Loucy (cell line): ENCODE measurements around the gene GREB1L.
A peak's percentile ranks its signal among the peaks of the same experiment; 100 is the strongest.
"Not testable (repeated sequence)": the region's sequence is repeated elsewhere in the genome, so short reads cannot be mapped to it uniquely, and the experiment has no call there.

Source experiments
- H2AFZ ChIP-seq: fragments of 200-600 bp; sonication (generic); 2 replicates; pipeline ENCODE4 v1.6.0; 2016; ENCODE audit warnings: antibody characterized with exemption, mild to moderate bottlenecking, low read length, moderate library complexity
- H3F3A ChIP-seq: fragments of 200-600 bp; 2 replicates; pipeline ENCODE4 v1.6.0; 2016; ENCODE audit warnings: antibody characterized with exemption, low read depth, mild to moderate bottlenecking
- H3K27me3 ChIP-seq: fragments of 200-600 bp; sonication (generic); 2 replicates; pipeline ENCODE4 v1.6.1; 2014; ENCODE audit warnings: low read length, mild to moderate bottlenecking; ENCODE audit not compliant: insufficient read depth, poor library complexity, severe bottlenecking
- H3K36me3 ChIP-seq: fragments of 200-600 bp; sonication (generic); 2 replicates; pipeline ENCODE4 v1.6.1; 2016; ENCODE audit warnings: low read length; ENCODE audit not compliant: insufficient read depth
- H3K4me1 ChIP-seq: fragments of 200-600 bp; sonication (generic); 2 replicates; pipeline ENCODE4 v1.5.1; 2014; ENCODE audit warnings: low read length, mild to moderate bottlenecking; ENCODE audit not compliant: insufficient read depth, poor library complexity, severe bottlenecking
- H3K4me2 ChIP-seq: fragments of 200-600 bp; sonication (generic); 2 replicates; pipeline ENCODE4 v1.6.0; 2014; ENCODE audit warnings: antibody characterized with exemption, low read length, low read depth, mild to moderate bottlenecking; ENCODE audit not compliant: poor library complexity, severe bottlenecking
- H3K4me3 ChIP-seq: fragments of 200-600 bp; sonication (generic); 2 replicates; pipeline ENCODE4 v1.5.1; 2014; ENCODE audit warnings: low read length, mild to moderate bottlenecking, mixed read lengths; ENCODE audit not compliant: poor library complexity, severe bottlenecking
- H3K79me2 ChIP-seq: fragments of 200-600 bp; sonication (generic); 2 replicates; pipeline ENCODE4 v1.6.1; 2014; ENCODE audit warnings: low read length; ENCODE audit not compliant: insufficient read depth
- H3K9ac ChIP-seq: fragments of 200-600 bp; sonication (generic); 2 replicates; pipeline ENCODE4 v1.6.0; 2014; ENCODE audit warnings: mild to moderate bottlenecking, low read depth, low read length, moderate library complexity; ENCODE audit not compliant: poor library complexity, severe bottlenecking
- H3K9me2 ChIP-seq: fragments of 200-600 bp; sonication (generic); replicated peaks from 2 replicates; pipeline ENCODE4 v1.6.1; 2016; ENCODE audit warnings: low read depth, low read length, mixed read lengths
- H3K9me3 ChIP-seq: fragments of 200-600 bp; sonication (generic); 2 replicates; pipeline ENCODE4 v1.6.1; 2014; ENCODE audit warnings: mild to moderate bottlenecking, antibody characterized with exemption, low read length, low read depth; ENCODE audit not compliant: insufficient read depth
- H4K20me1 ChIP-seq: fragments of 200-600 bp; sonication (generic); 2 replicates; pipeline ENCODE4 v1.6.0; 2014; ENCODE audit warnings: antibody characterized with exemption, low read length, mild to moderate bottlenecking; ENCODE audit not compliant: insufficient read depth, poor library complexity, severe bottlenecking
- CTCF ChIP-seq: fragments of 200-600 bp; sonication (generic); conservative IDR thresholded peaks from 2 replicates; pipeline ENCODE4 v1.5.1; 2014; ENCODE audit warnings: mild to moderate bottlenecking, antibody characterized with exemption, low read length
- EZH2phosphoT487 ChIP-seq: fragments of 200-600 bp; IDR thresholded peaks from 2 replicates; pipeline ENCODE4 v1.6.1; 2018; ENCODE audit warnings: antibody characterized with exemption, mild to moderate bottlenecking, moderate library complexity, borderline replicate concordance

The GREB1L gene

GRCh38 chr18:21313576-21313975, 71.5 kb downstream of the GREB1L start:
- H4K20me1 ChIP-seq, result no peaks in the 10 kb centered on the region
- H3K27me3 ChIP-seq, result no peaks in the 10 kb centered on the region
- H3K4me3 ChIP-seq, result no peak overlapping the region
- no peaks in the 10 kb centered on the region for H3K36me3 ChIP-seq
- no peak overlapping the region for H3K9ac ChIP-seq
- no peaks in the 10 kb centered on the region for H3K9me3 ChIP-seq
- H3K9me2 ChIP-seq, result no peaks in the 10 kb centered on the region
- no peak overlapping the region for H2AFZ ChIP-seq
- no peak overlapping the region for H3K4me2 ChIP-seq
- peaks cover 28% of the 10 kb centered on the region for H3K4me1 ChIP-seq
- H3F3A ChIP-seq, result peaks cover 5% of the 10 kb centered on the region; the same call in 1 of the 2 replicates
- TF ChIP-seq EZH2phosphoT487, result no peak
- TF ChIP-seq CTCF, result no peak
- no peaks in the 10 kb centered on the region for H3K79me2 ChIP-seq

- no peak overlapping the region for H3K9ac ChIP-seq
- no peak overlapping the region for H2AFZ ChIP-seq
Measured at GRCh38 chr18:21314724-21315123, 72.7 kb downstream of the GREB1L start.

GRCh38 chr18:21315126-21315525, 73.1 kb downstream of the GREB1L start:
- H3F3A ChIP-seq, H3K79me2 ChIP-seq, H3K9me3 ChIP-seq, H3K4me3 ChIP-seq, H3K9ac ChIP-seq, H3K9me2 ChIP-seq, H4K20me1 ChIP-seq, H3K36me3 ChIP-seq, H3K4me2 ChIP-seq, H3K27me3 ChIP-seq, H2AFZ ChIP-seq: not testable (repeated sequence)
- H3K4me1 ChIP-seq, result peaks cover 28% of the 10 kb centered on the region

More at GRCh38 chr18:21314724-21315123, 72.7 kb downstream of the GREB1L start:
- peaks cover 28% of the 10 kb centered on the region for H3K4me1 ChIP-seq
- H3K4me2 ChIP-seq, result peak overlapping the region; percentile 0
- H3K36me3 ChIP-seq, result no peaks in the 10 kb centered on the region
- no peak for TF ChIP-seq EZH2phosphoT487
- no peak for TF ChIP-seq CTCF
- H3K4me3 ChIP-seq, result no peak overlapping the region
- H4K20me1 ChIP-seq, result no peaks in the 10 kb centered on the region
- H3K27me3 ChIP-seq, result no peaks in the 10 kb centered on the region
- no peaks in the 10 kb centered on the region for H3K79me2 ChIP-seq
- no peaks in the 10 kb centered on the region for H3K9me3 ChIP-seq
- peaks cover 5% of the 10 kb centered on the region; the same call in 1 of the 2 replicates for H3F3A ChIP-seq
- no peaks in the 10 kb centered on the region for H3K9me2 ChIP-seq

GRCh38 chr18:21315741-21316197, 73.7 kb downstream of the GREB1L start:
- no peak overlapping the region for H3K4me3 ChIP-seq
- no peaks in the 10 kb centered on the region for H3K9me3 ChIP-seq
- no peaks in the 10 kb centered on the region for H3K79me2 ChIP-seq
- H3K4me1 ChIP-seq, result peaks cover 28% of the 10 kb centered on the region
- no peaks in the 10 kb centered on the region for H3K36me3 ChIP-seq
- no peaks in the 10 kb centered on the region for H4K20me1 ChIP-seq
- no peak overlapping the region for H3K9ac ChIP-seq
- no peak for TF ChIP-seq EZH2phosphoT487
- 0 out of 2 replicates have a peak, but pooled peaks have one; percentile 15 for TF ChIP-seq CTCF
- peak overlapping the region; percentile 24; the same call in 1 of the 2 replicates for H2AFZ ChIP-seq
- no peaks in the 10 kb centered on the region for H3K27me3 ChIP-seq
- H3K4me2 ChIP-seq, result no peak overlapping the region
- H3F3A ChIP-seq, result peaks cover 5% of the 10 kb centered on the region; the same call in 1 of the 2 replicates
- no peaks in the 10 kb centered on the region for H3K9me2 ChIP-seq
